Keratinocyte (primary cell): ENCODE results near the gene PCDHB16. TPM values are rescaled to one million over a fixed set of nuclear protein-coding genes. Genes with fewer than 3 reads are reported as not detected.
"Not testable (repeated sequence)": the region's sequence is repeated elsewhere in the genome, so short reads cannot be mapped to it uniquely, and the experiment has no call there.

Experiments
- DNase-seq: peaks from one replicate; pipeline ENCODE4 v3.0.0-alpha.2; 2011; ENCODE audit warnings: low read depth, missing footprints, low spot score
- FAIRE-seq: peaks from 2 replicates; lab custom pipeline; 2011; peaks lifted over from hg19 to GRCh38; lab: Jason Lieb, UNC
- H2AFZ ChIP-seq: 2 replicates; pipeline ENCODE4 v1.6.0; 2012; ENCODE audit warnings: low read length, control low read depth, inconsistent platforms; ENCODE audit not compliant: control insufficient read depth
- H3K27ac ChIP-seq: 2 replicates; pipeline ENCODE4 v1.5.1; 2011; ENCODE audit warnings: low read length; ENCODE audit not compliant: control insufficient read depth, insufficient read depth
- H3K27me3 ChIP-seq: 3 replicates; pipeline ENCODE4 v1.6.0; 2011; ENCODE audit warnings: low read length; ENCODE audit not compliant: control insufficient read depth, insufficient read depth; ENCODE audit errors: extremely low read depth
- H3K36me3 ChIP-seq, 2 experiments: 2 replicates in 1 of 2; 3 replicates in 1 of 2; pipeline ENCODE4 v1.5.1; 2011; ENCODE audit warnings: low read length in 2 of 2, mild to moderate bottlenecking in 1 of 2; ENCODE audit not compliant: control insufficient read depth in 2 of 2, insufficient read depth in 2 of 2; ENCODE audit errors: extremely low read depth in 1 of 2
- H3K4me1 ChIP-seq: 3 replicates; pipeline ENCODE4 v1.5.1; 2011; ENCODE audit warnings: low read length; ENCODE audit not compliant: control insufficient read depth, insufficient read depth; ENCODE audit errors: extremely low read depth
- H3K4me2 ChIP-seq: 3 replicates; pipeline ENCODE4 v1.6.0; 2011; ENCODE audit warnings: low read depth, low read length; ENCODE audit not compliant: control insufficient read depth, insufficient read depth; ENCODE audit errors: extremely low read depth
- H3K4me3 ChIP-seq, 3 experiments: fragments of 200-600 bp in 1 of 3; sonication (generic) in 1 of 3; 2 replicates in 2 of 3; 3 replicates in 1 of 3; pipeline ENCODE4 v1.5.1; 2011 to 2016; ENCODE audit warnings: low read length in 3 of 3, mild to moderate bottlenecking in 3 of 3, control low read depth in 2 of 3, inconsistent platforms in 1 of 3, low read depth in 1 of 3, mixed read lengths in 1 of 3, mixed run types in 1 of 3, moderate library complexity in 1 of 3; ENCODE audit not compliant: control insufficient read depth in 2 of 3, insufficient read depth in 2 of 3; ENCODE audit errors: extremely low read depth in 1 of 3
- H3K79me2 ChIP-seq: 2 replicates; pipeline ENCODE4 v1.6.0; 2012; ENCODE audit warnings: low read length; ENCODE audit not compliant: control insufficient read depth, insufficient read depth
- H3K9ac ChIP-seq: 3 replicates; pipeline ENCODE4 v1.6.0; 2011; ENCODE audit warnings: low read length; ENCODE audit not compliant: control insufficient read depth, insufficient read depth; ENCODE audit errors: extremely low read depth
- H3K9me1 ChIP-seq: 3 replicates; pipeline ENCODE4 v1.6.0; 2011; ENCODE audit warnings: low read length; ENCODE audit not compliant: control insufficient read depth, insufficient read depth; ENCODE audit errors: extremely low read depth
- H3K9me3 ChIP-seq: 2 replicates; pipeline ENCODE4 v1.5.1; 2012; ENCODE audit warnings: low read depth, low read length; ENCODE audit not compliant: control insufficient read depth
- H4K20me1 ChIP-seq: 3 replicates; pipeline ENCODE4 v1.6.0; 2011; ENCODE audit warnings: low read length; ENCODE audit not compliant: control insufficient read depth, insufficient read depth; ENCODE audit errors: extremely low read depth
- CTCF ChIP-seq, 3 experiments: IDR thresholded peaks in 1 of 3; conservative IDR thresholded peaks in 1 of 3; optimal IDR thresholded peaks in 1 of 3; 2 replicates in 2 of 3; 3 replicates in 1 of 3; pipeline versions ENCODE3 to v1.5.1; 2011; ENCODE audit warnings: low read length in 3 of 3, mild to moderate bottlenecking in 3 of 3, moderate library complexity in 2 of 3, control low read depth in 1 of 3, inconsistent platforms in 1 of 3; ENCODE audit not compliant: insufficient read depth in 2 of 3; ENCODE audit errors: extremely low read depth in 1 of 3
- EZH2 ChIP-seq: IDR thresholded peaks from one replicate; pipeline ENCODE4 v1.6.1; 2012; ENCODE audit warnings: inconsistent platforms, mild to moderate bottlenecking, low read length, moderate library complexity
- dilution Hi-C: fragments of 300-500 bp; cut with MboI; formaldehyde crosslinking; loops from one replicate; pipeline ENCODE4 v1.7.0; 2020; ENCODE audit warnings: low sequenced_read_pairs; ENCODE audit not compliant: extremely low pct_ligation_motif_present
- polyA plus RNA-seq, 5 experiments: library from polyadenylated mRNA; depleted of rRNA in 3 of 5; stranded (reverse) in 3 of 5; stranded (forward) in 1 of 5; unstranded in 1 of 5; fragments of >200 nt; gene quantifications; 1 replicate in 1 of 5; 2 replicates in 3 of 5; 3 replicates in 1 of 5; pipeline versions ENCODE4 v1.2.1 to v1.2.3, GENCODE V29; 2011 to 2012; ENCODE audit warnings: missing spikeins in 2 of 5, low read depth in 1 of 5, low replicate concordance in 1 of 5

Gene PCDHB16
- polyA plus RNA-seq, 1 donor (not counting 4 experiments of a cell fraction or from before 2014, with no cell fraction given): 0.07 TPM

- no peaks in the 10 kb centered on the region for H3K36me3 ChIP-seq
- dilution Hi-C loops: no loop called here
Observed at GRCh38 chr5:141155540-141156374, 26.4 kb upstream of the PCDHB16 start.

GRCh38 chr5:141157356-141157755 is 24.8 kb upstream of the PCDHB16 start:
- H3K27me3 ChIP-seq, dilution Hi-C loops, H3K27ac ChIP-seq, H3K9me1 ChIP-seq, H3K9me3 ChIP-seq, H3K4me3 ChIP-seq, H3K36me3 ChIP-seq, H3K4me1 ChIP-seq, H3K9ac ChIP-seq, H4K20me1 ChIP-seq, H3K79me2 ChIP-seq, H3K4me2 ChIP-seq, H2AFZ ChIP-seq, DNase-seq, FAIRE-seq: not testable (repeated sequence)

More at GRCh38 chr5:141155540-141156374, 26.4 kb upstream of the PCDHB16 start:
- TF ChIP-seq EZH2 (no peak), CTCF (optimal IDR thresholded peaks at IDR 0.05 in 1 of 3, IDR thresholded peaks at IDR 0.05 in 1 of 3, conservative IDR thresholded peaks at IDR 0.05 in 1 of 3; ENCODE audit: extremely low read depth in 1 of 3, insufficient read depth in 2 of 3, low read length in 3 of 3) (no peak)
- Histone ChIP-seq H3K4me2 (no peak overlapping the region), H3K9me1 (no peaks in the 10 kb centered on the region), H3K27me3 (no peaks in the 10 kb centered on the region), H3K4me1 (no peaks in the 10 kb centered on the region), H3K79me2 (no peaks in the 10 kb centered on the region), H3K4me3 (no peak overlapping the region), H4K20me1 (no peaks in the 10 kb centered on the region), H3K9ac (no peak overlapping the region), H3K27ac (no peak overlapping the region), H3K9me3 (no peaks in the 10 kb centered on the region), H2AFZ (no peak overlapping the region)
- FAIRE-seq (no peak), DNase-seq (no peak)

- dilution Hi-C loops, H3K4me1 ChIP-seq: not testable (repeated sequence)
Observed at GRCh38 chr5:141157901-141158300, 24.3 kb upstream of the PCDHB16 start.

More at GRCh38 chr5:141157901-141158300, 24.3 kb upstream of the PCDHB16 start:
- not testable (repeated sequence) for H3K9me1 ChIP-seq, H4K20me1 ChIP-seq, DNase-seq, H3K4me2 ChIP-seq, H3K27ac ChIP-seq, FAIRE-seq, H3K27me3 ChIP-seq, H3K9me3 ChIP-seq, H3K79me2 ChIP-seq, H3K4me3 ChIP-seq, H3K9ac ChIP-seq, H3K36me3 ChIP-seq, H2AFZ ChIP-seq
